ENCODE data around the gene AJAP1.

The AJAP1 gene

DNA sequence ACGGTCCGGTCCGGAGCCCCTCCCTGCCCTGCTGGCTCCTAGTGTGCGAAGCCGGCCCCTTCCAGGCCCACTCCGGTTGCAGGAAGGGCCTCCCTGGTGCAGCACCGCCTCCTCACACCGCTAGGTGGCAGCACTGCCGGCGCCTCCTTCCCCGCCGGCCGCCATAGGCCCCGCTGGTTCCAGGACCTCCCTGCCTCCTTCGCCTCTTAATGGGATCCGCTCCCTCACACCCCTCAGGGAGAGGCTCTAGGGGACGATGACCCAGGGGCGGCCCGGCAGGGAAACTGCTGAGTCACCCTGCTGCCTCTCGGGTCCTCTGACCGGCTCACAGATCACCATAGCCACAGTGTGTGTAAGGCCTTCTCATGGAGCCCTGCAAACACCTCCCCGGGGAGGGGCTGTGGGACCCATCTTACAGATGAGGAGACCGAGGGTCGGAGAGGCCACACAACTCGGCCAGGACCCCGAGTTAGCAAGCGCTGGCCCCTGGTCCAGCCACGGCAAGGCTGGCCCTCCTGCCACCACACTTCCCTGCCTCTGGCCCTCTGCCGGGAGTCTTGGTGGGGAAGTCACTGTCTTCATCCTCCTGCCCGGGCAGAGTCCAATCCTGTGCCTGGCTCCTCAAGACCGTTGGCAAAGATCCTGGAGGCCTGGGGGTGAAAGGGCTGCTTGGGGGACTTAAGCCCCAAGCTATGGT, 1.6 kb upstream of the AJAP1 start:
- peak; percentile 35 for DNase-seq (ENCODE audit: extremely low read depth, insufficient read length)
- Histone ChIP-seq H3K27me3 (replicated peaks; ENCODE audit: control insufficient read depth, insufficient read depth, low read length) (no peaks in the 10 kb centered on the region; the same call in 1 of the 2 replicates), H3K4me3 (replicated peaks; ENCODE audit: low read depth, low read length) (no peak overlapping the region)

DNA sequence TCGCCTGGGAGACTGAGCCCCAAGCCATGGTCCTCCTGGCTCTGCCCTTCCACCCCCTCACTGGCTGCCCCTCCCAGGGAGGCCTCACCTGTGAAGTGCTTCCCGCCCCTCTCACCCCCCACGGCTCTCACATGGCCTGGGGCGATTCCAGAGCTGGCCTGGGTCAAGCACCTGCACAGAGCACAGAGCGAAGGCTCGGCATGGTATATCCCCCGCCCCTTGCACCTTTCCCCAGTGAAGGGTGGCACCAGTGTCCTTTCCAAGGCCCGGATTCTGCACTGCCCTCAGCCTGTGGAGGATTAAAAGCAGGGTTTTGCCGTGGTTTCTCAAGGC, 1.1 kb upstream of the AJAP1 start:
- Histone ChIP-seq H3K36me3 (ENCODE audit: control insufficient read depth, insufficient read depth, low read length) (no peaks in the 10 kb centered on the region), H3K27me3 (replicated peaks; ENCODE audit: control insufficient read depth, insufficient read depth, low read length) (no peaks in the 10 kb centered on the region; the same call in 1 of the 2 replicates), H3K4me3 (replicated peaks; ENCODE audit: low read depth, low read length) (no peak overlapping the region)
- no peak for DNase-seq (ENCODE audit: extremely low read depth, insufficient read length)
- TF ChIP-seq, protein P1, sequence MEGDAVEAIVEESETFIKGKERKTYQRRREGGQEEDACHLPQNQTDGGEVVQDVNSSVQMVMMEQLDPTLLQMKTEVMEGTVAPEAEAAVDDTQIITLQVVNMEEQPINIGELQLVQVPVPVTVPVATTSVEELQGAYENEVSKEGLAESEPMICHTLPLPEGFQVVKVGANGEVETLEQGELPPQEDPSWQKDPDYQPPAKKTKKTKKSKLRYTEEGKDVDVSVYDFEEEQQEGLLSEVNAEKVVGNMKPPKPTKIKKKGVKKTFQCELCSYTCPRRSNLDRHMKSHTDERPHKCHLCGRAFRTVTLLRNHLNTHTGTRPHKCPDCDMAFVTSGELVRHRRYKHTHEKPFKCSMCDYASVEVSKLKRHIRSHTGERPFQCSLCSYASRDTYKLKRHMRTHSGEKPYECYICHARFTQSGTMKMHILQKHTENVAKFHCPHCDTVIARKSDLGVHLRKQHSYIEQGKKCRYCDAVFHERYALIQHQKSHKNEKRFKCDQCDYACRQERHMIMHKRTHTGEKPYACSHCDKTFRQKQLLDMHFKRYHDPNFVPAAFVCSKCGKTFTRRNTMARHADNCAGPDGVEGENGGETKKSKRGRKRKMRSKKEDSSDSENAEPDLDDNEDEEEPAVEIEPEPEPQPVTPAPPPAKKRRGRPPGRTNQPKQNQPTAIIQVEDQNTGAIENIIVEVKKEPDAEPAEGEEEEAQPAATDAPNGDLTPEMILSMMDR (IDR thresholded peaks at IDR 0.05; ENCODE audit: insufficient read depth, low read length, poor library complexity, severe bottlenecking): no peak

More for the DNA sequence above, 1.6 kb upstream of the AJAP1 start:
- TF ChIP-seq, protein P1 (IDR thresholded peaks at IDR 0.05; ENCODE audit: insufficient read depth, low read length, poor library complexity, severe bottlenecking): peak; percentile 91
- no peaks in the 10 kb centered on the region for H3K36me3 ChIP-seq (ENCODE audit: control insufficient read depth, insufficient read depth, low read length)

DNA sequence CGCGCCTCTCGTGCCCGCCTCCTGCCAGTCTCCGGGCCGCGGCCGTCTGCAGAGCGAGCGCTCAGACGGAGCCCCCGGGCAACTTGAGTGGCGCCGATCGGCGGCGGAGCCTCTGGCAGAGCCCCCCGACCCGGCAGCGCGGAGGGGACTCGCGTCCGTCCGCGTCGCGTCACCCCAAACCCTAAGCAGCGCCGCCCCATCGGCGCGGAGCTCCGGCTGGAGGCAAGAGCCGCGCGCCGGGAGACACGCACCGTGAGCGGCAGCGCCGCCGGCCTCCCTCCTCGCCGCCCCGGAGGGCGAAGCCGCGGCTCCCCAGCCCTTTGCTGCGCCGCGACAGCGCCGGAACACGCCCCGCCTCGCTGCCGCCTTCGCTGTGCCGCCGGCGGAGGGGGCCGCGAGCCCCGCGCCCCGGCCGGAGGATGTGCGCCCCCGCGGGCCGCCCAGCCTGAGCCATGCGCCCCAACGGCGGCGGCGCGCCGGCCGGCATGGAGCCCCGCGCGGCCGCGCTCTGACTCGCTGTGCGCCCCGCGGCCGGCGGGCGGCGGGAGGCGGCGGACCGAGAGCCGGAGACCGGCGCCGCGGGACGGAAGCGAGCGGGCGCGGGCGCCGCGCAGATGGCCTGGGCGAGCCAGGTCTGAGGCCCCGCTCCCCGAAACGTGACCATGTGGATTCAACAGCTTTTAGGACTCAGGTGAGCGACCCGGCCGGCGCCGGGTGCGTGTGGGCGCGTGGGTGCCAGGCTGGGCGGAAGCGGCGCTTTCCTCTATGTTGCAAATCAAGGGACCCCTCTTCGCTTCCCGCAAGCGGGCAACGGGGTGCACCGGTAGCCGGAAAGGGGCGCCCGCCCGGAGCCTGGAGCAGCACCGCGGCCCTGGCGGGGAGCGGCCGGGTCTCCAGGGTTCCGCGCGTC, 610 bp downstream of the AJAP1 start:
- DNase-seq (ENCODE audit: extremely low read depth, insufficient read length): no peak
- no peak overlapping the region for H3K4me3 ChIP-seq (replicated peaks; ENCODE audit: low read depth, low read length)

DNA sequence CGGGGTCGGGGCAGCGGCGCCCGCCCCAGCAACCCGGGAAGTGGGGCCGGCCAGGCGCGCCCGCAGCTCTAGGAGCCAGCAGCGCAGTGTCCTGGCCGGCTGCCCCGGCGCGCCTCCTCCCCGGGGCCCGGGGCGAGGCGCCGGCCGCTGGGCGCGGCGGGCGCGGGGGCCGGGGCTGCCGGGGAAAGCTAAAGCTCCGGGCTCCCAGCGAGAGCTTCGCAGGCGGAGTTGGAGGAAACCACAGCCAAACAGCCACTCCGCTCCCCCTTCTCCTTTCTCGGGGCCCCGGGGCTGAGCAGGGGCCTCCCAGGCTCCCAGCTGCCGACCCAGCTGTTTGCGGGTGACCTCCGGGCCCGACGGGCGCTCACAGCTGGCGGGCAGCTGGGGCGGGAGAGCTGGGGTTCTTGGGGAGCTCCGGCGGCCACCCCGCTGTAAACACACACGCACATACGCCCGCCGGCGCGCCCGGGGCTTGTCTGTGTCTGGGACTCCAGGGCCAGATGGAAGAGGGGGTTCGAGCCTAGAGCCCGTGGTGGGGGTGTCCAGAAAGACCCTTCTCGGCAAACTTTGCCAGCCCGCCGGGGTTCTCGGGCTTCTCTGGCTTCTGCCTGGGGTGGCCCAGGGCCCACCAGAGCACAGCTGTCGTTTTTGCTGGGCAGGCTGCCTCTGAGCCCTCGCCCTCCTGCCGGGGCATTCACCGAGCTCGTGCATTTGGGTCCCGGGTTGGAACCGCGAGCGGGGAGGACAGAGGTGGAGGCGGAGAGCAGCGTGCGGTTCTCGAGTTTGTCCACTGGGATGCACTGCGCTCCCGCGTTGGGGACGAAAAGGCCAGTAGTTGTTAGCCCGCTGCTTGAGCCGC, 1.5 kb downstream of the AJAP1 start:
- DNase-seq (ENCODE audit: extremely low read depth, insufficient read length): no peak
- TF ChIP-seq, protein P1 (IDR thresholded peaks at IDR 0.05; ENCODE audit: insufficient read depth, low read length, poor library complexity, severe bottlenecking): peak; percentile 41
- no peaks in the 10 kb centered on the region for H3K36me3 ChIP-seq (ENCODE audit: control insufficient read depth, insufficient read depth, low read length)
- H3K4me3 ChIP-seq (replicated peaks; ENCODE audit: low read depth, low read length): no peak overlapping the region
- H3K27me3 ChIP-seq (replicated peaks; ENCODE audit: control insufficient read depth, insufficient read depth, low read length): no peaks in the 10 kb centered on the region; the same call in 1 of the 2 replicates

More for the DNA sequence above, 610 bp downstream of the AJAP1 start:
- no peaks in the 10 kb centered on the region; the same call in 1 of the 2 replicates for H3K27me3 ChIP-seq (replicated peaks; ENCODE audit: control insufficient read depth, insufficient read depth, low read length)
- H3K36me3 ChIP-seq (ENCODE audit: control insufficient read depth, insufficient read depth, low read length): no peaks in the 10 kb centered on the region
- TF ChIP-seq, protein P1 (IDR thresholded peaks at IDR 0.05; ENCODE audit: insufficient read depth, low read length, poor library complexity, severe bottlenecking): no peak

DNA sequence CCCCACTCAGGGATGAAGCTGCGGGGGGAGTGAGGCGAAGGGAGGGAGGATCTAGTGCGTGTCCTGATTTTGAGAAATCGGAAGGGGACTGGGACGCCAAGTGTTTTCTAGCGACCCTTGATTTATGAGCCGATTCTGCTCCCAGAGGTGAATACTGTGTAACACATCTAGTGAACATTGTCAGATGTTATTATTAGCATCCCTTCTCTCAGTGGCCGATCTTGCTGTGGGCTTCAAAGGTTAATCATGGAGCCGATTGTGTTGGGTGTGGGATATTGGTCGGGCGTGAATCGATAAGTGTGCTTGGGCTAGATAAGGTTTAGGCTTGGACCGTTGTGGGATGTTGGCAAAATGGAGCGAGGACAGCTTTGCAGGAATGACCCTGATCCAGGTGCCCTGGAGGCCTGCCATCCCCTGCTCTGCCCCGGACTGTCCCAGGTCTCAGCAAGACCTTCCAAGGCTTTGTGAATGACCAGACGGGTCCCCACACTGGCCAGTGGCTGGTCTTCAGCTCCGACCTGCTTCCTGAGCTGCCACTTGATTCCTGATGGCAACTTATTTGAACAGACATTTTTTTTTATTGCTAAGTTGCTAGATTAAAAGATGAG, 2.2 kb downstream of the AJAP1 start:
- TF ChIP-seq, protein P1 (IDR thresholded peaks at IDR 0.05; ENCODE audit: insufficient read depth, low read length, poor library complexity, severe bottlenecking): no peak
- no peaks in the 10 kb centered on the region for H3K36me3 ChIP-seq (ENCODE audit: control insufficient read depth, insufficient read depth, low read length)
- no peak overlapping the region for H3K4me3 ChIP-seq (replicated peaks; ENCODE audit: low read depth, low read length)
- no peak for DNase-seq (ENCODE audit: extremely low read depth, insufficient read length)
- no peaks in the 10 kb centered on the region; the same call in 1 of the 2 replicates for H3K27me3 ChIP-seq (replicated peaks; ENCODE audit: control insufficient read depth, insufficient read depth, low read length)

Data from GM06990 (cell line).